ENCODE data around the gene PABPC5.

PABPC5 gene

GRCh38 chrX:91434351-91435168 is at the start of gene PABPC5:
Gene PABPC5, plus strand, starts transcription at chrX:91434839. Its CDS starts 739 bp downstream, at chrX:91435578.
- DNase-seq: no peak

- DNase-seq: no peak
Observed at GRCh38 chrX:91389026-91389425, 45.6 kb upstream of the PABPC5 start.

- no peak for DNase-seq
Observed at GRCh38 chrX:91414713-91415112, 19.9 kb upstream of the PABPC5 start.

- DNase-seq: no peak
Observed at GRCh38 chrX:91435395-91435794, 756 bp downstream of the PABPC5 start.

All from activated T-cell treated with anti-CD3 and anti-CD28 coated beads, Interleukin-2, amount 50 U/mL, for 1 hour (primary cell).